ENCODE measurements around the gene YAE1. TPM values are rescaled to one million over a fixed set of nuclear protein-coding genes. Genes with fewer than 3 reads are reported as not detected.

YAE1 gene
- total and polyA plus RNA-seq, 2 donors (not counting 1 experiment from before 2014, with no cell fraction given) = 5.9 to 20.0 TPM

GRCh38 chr7:39540320-39540719 is 25.9 kb upstream of the YAE1 start:
- H3K27me3 Mint-ChIP-seq = peaks cover 16% of the 10 kb centered on the region
- no peak overlapping the region for H3K27ac Mint-ChIP-seq
- no peak for TF ChIP-seq CTCF (IDR thresholded peaks at IDR 0.05)
- no peak for TF ChIP-seq EZH2 (IDR thresholded peaks at IDR 0.05; ENCODE audit: borderline replicate concordance, insufficient read depth, low read depth, low read length, poor library complexity, severe bottlenecking)
- POLR2A ChIA-PET = no interaction called here
- Histone ChIP-seq H3K79me2 (ENCODE audit: control insufficient read depth, insufficient read depth, low read length) (no peaks in the 10 kb centered on the region), H2AFZ (ENCODE audit: insufficient read depth, low read depth, low read length, poor library complexity, severe bottlenecking) (no peak overlapping the region), H3K27ac (ENCODE audit: low read length in 2 of 2) (no peak overlapping the region), H3K4me2 (replicated peaks; ENCODE audit: low read depth, low read length, poor library complexity, severe bottlenecking) (no peak overlapping the region), H4K20me1 (ENCODE audit: control insufficient read depth, insufficient read depth, low read length, poor library complexity, severe bottlenecking) (no peaks in the 10 kb centered on the region), H3K27me3 (replicated peaks in 1 of 4; ENCODE audit: control extremely low read depth in 1 of 4, control insufficient read depth in 3 of 4, insufficient read depth in 4 of 4, low read length in 3 of 4) (no peaks in the 10 kb centered on the region), H3K9me3 (ENCODE audit: control extremely low read depth in 1 of 3, control insufficient read depth in 2 of 3, insufficient read depth in 1 of 3, low read length in 2 of 3) (no peaks in the 10 kb centered on the region), H3K4me3 (ENCODE audit: control extremely low read depth in 1 of 5, extremely low read depth in 1 of 5, insufficient read depth in 1 of 5, low read depth in 2 of 5, low read length in 4 of 5) (no peak overlapping the region), H3K9ac (ENCODE audit: low read length) (no peak overlapping the region), H3K36me3 (replicated peaks in 1 of 2; ENCODE audit: control extremely low read depth in 1 of 2, control insufficient read depth in 1 of 2, extremely low read depth in 1 of 2, insufficient read depth in 2 of 2, low read length in 1 of 2) (no peaks in the 10 kb centered on the region), H3K4me1 (ENCODE audit: control insufficient read depth in 2 of 2, insufficient read depth in 2 of 2, low read length in 2 of 2) (no peaks in the 10 kb centered on the region)
- intact Hi-C loops (cut with micrococcal nuclease) = no loop called here
- WGBS (ENCODE audit: insufficient coverage) = 92% methylated on average over 5 of the region's 7 CpGs
- no peaks in the 10 kb centered on the region for H3K9me3 Mint-ChIP-seq (ENCODE audit: insufficient read depth)
- no peak for ATAC-seq (ENCODE audit: low read depth)
- H3K4me3 Mint-ChIP-seq = no peak overlapping the region
- CTCF ChIA-PET = no interaction called here
- H3K4me1 Mint-ChIP-seq = no peaks in the 10 kb centered on the region
- no peak for DNase-seq

- H3K27me3 Mint-ChIP-seq = peaks cover 7% of the 10 kb centered on the region
- CTCF ChIA-PET = no interaction called here
- H3K9me3 Mint-ChIP-seq (ENCODE audit: insufficient read depth) = no peaks in the 10 kb centered on the region
These were observed 24.7 kb upstream of the YAE1 start for GRCh38 chr7:39541511-39541910.

More at GRCh38 chr7:39541511-39541910, 24.7 kb upstream of the YAE1 start:
- H3K4me1 ChIP-seq (ENCODE audit: control insufficient read depth in 2 of 2, insufficient read depth in 2 of 2, low read length in 2 of 2) = no peaks in the 10 kb centered on the region
- H3K4me3 Mint-ChIP-seq = no peak overlapping the region
- TF ChIP-seq EZH2 (IDR thresholded peaks at IDR 0.05; ENCODE audit: borderline replicate concordance, insufficient read depth, low read depth, low read length, poor library complexity, severe bottlenecking) (no peak), CTCF (IDR thresholded peaks at IDR 0.05) (no peak)
- no peaks in the 10 kb centered on the region for H3K79me2 ChIP-seq (ENCODE audit: control insufficient read depth, insufficient read depth, low read length)
- no peak overlapping the region for H3K4me2 ChIP-seq (replicated peaks; ENCODE audit: low read depth, low read length, poor library complexity, severe bottlenecking)
- POLR2A ChIA-PET = no interaction called here
- no peak overlapping the region for H3K4me3 ChIP-seq (ENCODE audit: control extremely low read depth in 1 of 5, extremely low read depth in 1 of 5, insufficient read depth in 1 of 5, low read depth in 2 of 5, low read length in 4 of 5)
- H4K20me1 ChIP-seq (ENCODE audit: control insufficient read depth, insufficient read depth, low read length, poor library complexity, severe bottlenecking) = no peaks in the 10 kb centered on the region
- no peak overlapping the region for H2AFZ ChIP-seq (ENCODE audit: insufficient read depth, low read depth, low read length, poor library complexity, severe bottlenecking)
- no peak overlapping the region for H3K9ac ChIP-seq (ENCODE audit: low read length)
- intact Hi-C loops (cut with micrococcal nuclease) = no loop called here
- ATAC-seq (ENCODE audit: low read depth) (no peak), DNase-seq (no peak)
- H3K27ac Mint-ChIP-seq = no peak overlapping the region
- peaks cover 0 to 3% (median 0%) of the 10 kb centered on the region in 3 donors for H3K9me3 ChIP-seq (ENCODE audit: control extremely low read depth in 1 of 3, control insufficient read depth in 2 of 3, insufficient read depth in 1 of 3, low read length in 2 of 3)
- no peak overlapping the region for H3K27ac ChIP-seq (ENCODE audit: low read length in 2 of 2)
- WGBS (ENCODE audit: insufficient coverage) = 0% methylated on average over 1 of the region's 3 CpGs
- H3K4me1 Mint-ChIP-seq = no peaks in the 10 kb centered on the region
- H3K27me3 ChIP-seq (replicated peaks in 1 of 4; ENCODE audit: control extremely low read depth in 1 of 4, control insufficient read depth in 3 of 4, insufficient read depth in 4 of 4, low read length in 3 of 4) = no peaks in the 10 kb centered on the region
- H3K36me3 ChIP-seq (replicated peaks in 1 of 2; ENCODE audit: control extremely low read depth in 1 of 2, control insufficient read depth in 1 of 2, extremely low read depth in 1 of 2, insufficient read depth in 2 of 2, low read length in 1 of 2) = no peaks in the 10 kb centered on the region
